H1 (cell line): ENCODE measurements around the gene GRIN2B. TPM values are rescaled to one million over a fixed set of nuclear protein-coding genes. Genes with fewer than 3 reads are reported as not detected.

Source experiments
- CTCF ChIA-PET: fragments of 300-600 bp; sonication (Branson Sonifier 250); formaldehyde crosslinking; loops from one replicate; lab custom pipeline; 2021; ENCODE audit not compliant: partially characterized antibody; lab: Charles Lee
- POLR2A ChIA-PET: fragments of 300-600 bp; sonication (Branson Sonifier 250); formaldehyde crosslinking; loops from one replicate; lab custom pipeline; 2021; ENCODE audit warnings: inconsistent platforms; ENCODE audit not compliant: partially characterized antibody; lab: Charles Lee
- DNase-seq, 2 experiments: peaks; one replicate each; pipeline versions ENCODE4 v3.0.0 to v3.0.0-alpha.2; 2010 to 2022; ENCODE audit warnings: low spot score in 2 of 2, low read depth in 1 of 2, mixed read lengths in 1 of 2
- FAIRE-seq: peaks from 2 replicates; lab custom pipeline; 2011; peaks lifted over from hg19 to GRCh38; lab: Jason Lieb, UNC
- H2AFZ ChIP-seq: 2 replicates; pipeline ENCODE4 v1.8.1; 2012; ENCODE audit warnings: low read length, inconsistent platforms
- H2AK5ac ChIP-seq: 2 replicates; pipeline ENCODE4 v1.6.1; 2013; ENCODE audit warnings: low read depth, low read length
- H2BK120ac ChIP-seq: replicated peaks from 2 replicates; pipeline ENCODE3; 2013; ENCODE audit warnings: low read depth, low read length, inconsistent platforms
- H2BK12ac ChIP-seq: 2 replicates; pipeline ENCODE4 v1.6.1; 2013; ENCODE audit warnings: low read depth, low read length
- H2BK15ac ChIP-seq: 2 replicates; pipeline ENCODE4 v1.6.1; 2013; ENCODE audit warnings: low read length
- H2BK20ac ChIP-seq: 2 replicates; pipeline ENCODE4 v1.6.1; 2013; ENCODE audit warnings: low read length
- H2BK5ac ChIP-seq: 2 replicates; pipeline ENCODE4 v1.6.1; 2013; ENCODE audit warnings: low read depth, low read length
- H3K14ac ChIP-seq: 2 replicates; pipeline ENCODE4 v1.6.1; 2013; ENCODE audit warnings: inconsistent platforms; ENCODE audit not compliant: insufficient read length
- H3K18ac ChIP-seq: 2 replicates; pipeline ENCODE4 v1.6.1; 2013; ENCODE audit warnings: low read length; ENCODE audit errors: extremely low read depth
- H3K23ac ChIP-seq: 2 replicates; pipeline ENCODE4 v1.6.1; 2013; ENCODE audit warnings: inconsistent platforms; ENCODE audit not compliant: insufficient read length
- H3K23me2 ChIP-seq: 2 replicates; pipeline ENCODE4 v1.6.1; 2013; ENCODE audit warnings: low read depth, low read length
- H3K27ac ChIP-seq: 2 replicates; pipeline ENCODE4 v1.6.1; 2011; ENCODE audit warnings: low read depth, low read length, inconsistent platforms
- H3K27me3 ChIP-seq, 4 experiments: replicated peaks in 1 of 4; 1 replicate in 1 of 4; 2 replicates in 3 of 4; pipeline versions ENCODE4 v1.6.1 to v1.8.1; 2011 to 2013; ENCODE audit warnings: low read length in 3 of 4, mild to moderate bottlenecking in 3 of 4, inconsistent platforms in 2 of 4, mixed read lengths in 2 of 4, moderate library complexity in 1 of 4; ENCODE audit not compliant: control insufficient read depth in 3 of 4, insufficient read depth in 3 of 4; ENCODE audit errors: extremely low read depth in 1 of 4
- H3K36me3 ChIP-seq, 4 experiments: 2 replicates each; pipeline versions ENCODE4 v1.6.1 to v1.8.1; 2011 to 2013; ENCODE audit warnings: mild to moderate bottlenecking in 4 of 4, low read length in 3 of 4, moderate library complexity in 2 of 4, control low read depth in 1 of 4, inconsistent platforms in 1 of 4; ENCODE audit not compliant: insufficient read depth in 4 of 4, control insufficient read depth in 2 of 4
- H3K4ac ChIP-seq: replicated peaks from 2 replicates; pipeline ENCODE3; 2013; ENCODE audit warnings: low read length, low read depth, mixed read lengths, inconsistent platforms; ENCODE audit not compliant: insufficient read length
- H3K4me1 ChIP-seq, 4 experiments: replicated peaks in 1 of 4; 1 replicate in 1 of 4; 2 replicates in 3 of 4; pipeline versions ENCODE4 v1.6.1 to v1.8.1; 2011 to 2013; ENCODE audit warnings: low read length in 3 of 4, inconsistent platforms in 2 of 4, mixed read lengths in 1 of 4; ENCODE audit not compliant: insufficient read depth in 4 of 4, control insufficient read depth in 3 of 4
- H3K4me2 ChIP-seq, 2 experiments: 2 replicates each; pipeline versions ENCODE4 v1.6.1 to v1.8.1; 2011 to 2013; ENCODE audit warnings: low read depth in 2 of 2, low read length in 2 of 2, control low read depth in 1 of 2, inconsistent platforms in 1 of 2, mild to moderate bottlenecking in 1 of 2; ENCODE audit not compliant: insufficient read depth in 1 of 2
- H3K4me3 ChIP-seq, 4 experiments: fragments of 200-600, 300-600 bp in 1 of 4; sonication (generic), shearing (Covaris generic), sonication (Bioruptor Twin) in 1 of 4; 2 replicates each; pipeline versions ENCODE4 v1.5.1 to v1.8.1; 2011 to 2016; ENCODE audit warnings: low read length in 4 of 4, low read depth in 3 of 4, control low read depth in 2 of 4, inconsistent platforms in 2 of 4, mild to moderate bottlenecking in 2 of 4, mixed read lengths in 1 of 4, moderate library complexity in 1 of 4; ENCODE audit not compliant: insufficient read depth in 2 of 4; ENCODE audit errors: extremely low read depth in 1 of 4
- H3K56ac ChIP-seq: replicated peaks from 2 replicates; pipeline ENCODE3; 2013; ENCODE audit warnings: low read depth, mild to moderate bottlenecking, mixed read lengths, low read length, inconsistent platforms; ENCODE audit not compliant: insufficient read length
- H3K79me1 ChIP-seq: 2 replicates; pipeline ENCODE4 v1.6.1; 2013; ENCODE audit warnings: low read depth, low read length, control low read depth
- H3K79me2 ChIP-seq, 2 experiments: 2 replicates each; pipeline versions ENCODE4 v1.6.1 to v1.8.1; 2012 to 2013; ENCODE audit warnings: low read length in 2 of 2, mild to moderate bottlenecking in 2 of 2, inconsistent platforms in 1 of 2; ENCODE audit not compliant: insufficient read depth in 2 of 2, control insufficient read depth in 1 of 2
- H3K9ac ChIP-seq, 4 experiments: replicated peaks in 1 of 4; 1 replicate in 1 of 4; 2 replicates in 3 of 4; pipeline versions ENCODE4 v1.6.1 to v1.8.1; 2011 to 2013; ENCODE audit warnings: low read depth in 3 of 4, low read length in 3 of 4, control low read depth in 2 of 4, mild to moderate bottlenecking in 2 of 4, moderate library complexity in 2 of 4, inconsistent platforms in 1 of 4; ENCODE audit errors: extremely low read depth in 1 of 4
- H3K9me3 ChIP-seq, 2 experiments: 2 replicates each; pipeline versions ENCODE4 v1.6.1 to v1.8.1; 2012 to 2013; ENCODE audit warnings: mild to moderate bottlenecking in 2 of 2, moderate library complexity in 2 of 2, control low read depth in 1 of 2, inconsistent platforms in 1 of 2, low read depth in 1 of 2, low read length in 1 of 2, mixed read lengths in 1 of 2; ENCODE audit not compliant: insufficient read depth in 2 of 2
- H4K20me1 ChIP-seq, 2 experiments: replicated peaks in 1 of 2; 2 replicates each; pipeline versions ENCODE3 to v1.8.1; 2011 to 2013; ENCODE audit warnings: inconsistent platforms in 2 of 2, low read length in 2 of 2, mild to moderate bottlenecking in 1 of 2; ENCODE audit not compliant: insufficient read depth in 2 of 2, control insufficient read depth in 1 of 2
- H4K5ac ChIP-seq: 2 replicates; pipeline ENCODE4 v1.6.1; 2013; ENCODE audit warnings: low read length, low read depth, mixed read lengths, inconsistent platforms; ENCODE audit not compliant: insufficient read length
- H4K8ac ChIP-seq: 2 replicates; pipeline ENCODE4 v1.8.0; 2013; ENCODE audit warnings: mild to moderate bottlenecking, moderate library complexity, low read length, inconsistent platforms; ENCODE audit not compliant: insufficient read depth; ENCODE audit errors: extremely low read depth
- H4K91ac ChIP-seq: replicated peaks from 2 replicates; pipeline ENCODE3; 2013; ENCODE audit warnings: low read length, mixed read lengths, inconsistent platforms; ENCODE audit not compliant: insufficient read length
- CREB1 ChIP-seq: IDR thresholded peaks from 2 replicates; pipeline ENCODE4 v1.6.1; 2012; ENCODE audit warnings: inconsistent platforms
- RAD21 ChIP-seq, 2 experiments: IDR thresholded peaks in 1 of 2; conservative IDR thresholded peaks in 1 of 2; 2 replicates each; pipeline ENCODE4 v1.6.1; 2011; ENCODE audit warnings: low read depth in 2 of 2, low read length in 2 of 2, improper control_type of control experiment in 1 of 2, inconsistent platforms in 1 of 2, mild to moderate bottlenecking in 1 of 2, moderate library complexity in 1 of 2
- RBBP5 ChIP-seq: IDR thresholded peaks from 2 replicates; pipeline ENCODE4 v1.7.1; 2012; ENCODE audit warnings: low read depth, mild to moderate bottlenecking, inconsistent platforms, low read length, moderate library complexity, borderline replicate concordance
- WGBS, 2 experiments: shearing (Covaris generic) in 1 of 2; methylation state at CpG; one replicate each; pipeline versions ENCODE4 v1.1.6 to v1.1.7; 2013 to 2015; ENCODE audit warnings: low lambda C conversion rate in 2 of 2, mixed read lengths in 2 of 2, inconsistent platforms in 1 of 2, low coverage in 1 of 2, missing lambda C conversion rate in 1 of 2; ENCODE audit not compliant: insufficient replicate concordance in 2 of 2, insufficient coverage in 1 of 2, insufficient read length in 1 of 2; ENCODE audit errors: extremely low coverage in 1 of 2, missing lambda C conversion rate in 1 of 2; 5-methylcytosine and 5-hydroxymethylcytosine counted together
- polyA plus RNA-seq, 7 experiments: library from polyadenylated mRNA; depleted of rRNA in 3 of 7; stranded (reverse) in 5 of 7; unstranded in 2 of 7; fragments of >200 nt in 5 of 7; fragments of 200-250 nt in 2 of 7; gene quantifications; 1 replicate in 5 of 7; 2 replicates in 1 of 7; 4 replicates in 1 of 7; pipeline versions ENCODE4 v1.2.1 to v1.2.3, GENCODE V29; 2011 to 2013; ENCODE audit warnings: missing spikeins in 2 of 7, mixed read lengths in 2 of 7
- total RNA-seq: library from RNA; stranded (reverse); fragmentation: NEBNext Ultra II Directional; extraction: Animal tissue kit (Norgen Biotek cat#: 25700); gene quantifications from 2 replicates; pipeline ENCODE4 v1.2.1, GENCODE V29; 2021

Gene GRIN2B
- total and polyA plus RNA-seq, 2 of the 8 experiments (the other 6 are each of a cell fraction or from before 2014, with no cell fraction given): 0.68 to 3.2 TPM

GRCh38 chr12:13935169-13935568, 46.2 kb downstream of the GRIN2B start:
- 50% methylated on average over 2 of the region's 2 CpGs; no CpG with 5 or more reads in 1 of the 2 experiments for WGBS, 2 experiments
- no peaks in the 10 kb centered on the region for H3K36me3 ChIP-seq
- DNase-seq: no peak
- H3K79me2 ChIP-seq: no peaks in the 10 kb centered on the region
- H3K4me3 ChIP-seq: no peak overlapping the region
- no peak overlapping the region for H3K4ac ChIP-seq
- H2BK120ac ChIP-seq: no peak overlapping the region
- no peak overlapping the region for H4K91ac ChIP-seq
- no peaks in the 10 kb centered on the region for H3K27me3 ChIP-seq
- no peaks in the 10 kb centered on the region for H4K20me1 ChIP-seq
- TF ChIP-seq RAD21 (IDR thresholded peaks at IDR 0.05 in 1 of 2, conservative IDR thresholded peaks at IDR 0.05 in 1 of 2; ENCODE audit: low read depth in 2 of 2, low read length in 2 of 2) (no peak), RBBP5 (no peak), CREB1 (no peak)
- TF ChIP-seq, all 59 proteins: peak for 0
- peaks cover 0 to 3% of the 10 kb centered on the region in 2 experiments; a peak in 2 of 4 replicates for H3K9me3 ChIP-seq
- H2BK15ac ChIP-seq: no peak overlapping the region
- H4K5ac ChIP-seq: no peak overlapping the region
- no peak overlapping the region for H2AK5ac ChIP-seq
- H3K18ac ChIP-seq: no peak overlapping the region
- H2AFZ ChIP-seq: no peak overlapping the region
- H3K9ac ChIP-seq: no peak overlapping the region
- no peak overlapping the region for H2BK5ac ChIP-seq
- peaks cover 0 to 3% (median 0%) of the 10 kb centered on the region in 4 experiments; a peak in 2 of 7 replicates for H3K4me1 ChIP-seq
- H2BK12ac ChIP-seq: no peak overlapping the region
- no peak overlapping the region for H3K14ac ChIP-seq
- no peak overlapping the region for H3K4me2 ChIP-seq
- no peak overlapping the region for H2BK20ac ChIP-seq
- H3K79me1 ChIP-seq: no peaks in the 10 kb centered on the region
- CTCF ChIA-PET: interaction anchor here (1.0 to 2.3 kb wide), 3 partner anchors 25 to 196 kb away, joined by 3 to 7 read pairs (median 4); no protein-coding TSS in a partner anchor
- FAIRE-seq: no peak
- H3K23ac ChIP-seq: no peak overlapping the region
- H4K8ac ChIP-seq: no peak overlapping the region
- no peaks in the 10 kb centered on the region; the same call in 1 of the 2 replicates for H3K23me2 ChIP-seq
- H3K56ac ChIP-seq: no peak overlapping the region
- no peak overlapping the region for H3K27ac ChIP-seq
- POLR2A ChIA-PET: no interaction called here
